BE2C (cell line): ENCODE results near the gene OSMR.
A peak's percentile ranks its signal among the peaks of the same experiment; 100 is the strongest.

Experiments
- DNase-seq: peaks from one replicate; pipeline ENCODE4 v3.0.0-alpha.2; 2020
- H3K27me3 ChIP-seq: fragments of 250-450 bp; sonication (Bioruptor Pico); 2 replicates; pipeline ENCODE4 v1.5.1; 2020; ENCODE audit warnings: mild to moderate bottlenecking
- H3K36me3 ChIP-seq: fragments of 250-450 bp; sonication (Bioruptor Pico); 2 replicates; pipeline ENCODE4 v1.5.1; 2020; ENCODE audit warnings: mild to moderate bottlenecking
- H3K4me1 ChIP-seq: fragments of 250-450 bp; sonication (Bioruptor Pico); 2 replicates; pipeline ENCODE4 v1.5.1; 2020
- H3K4me3 ChIP-seq: 2 replicates; pipeline ENCODE4 v1.5.1; 2011; ENCODE audit warnings: low read depth, low read length
- H3K9me3 ChIP-seq: fragments of 250-450 bp; sonication (Bioruptor Pico); 2 replicates; pipeline ENCODE4 v1.5.1; 2020
- TF ChIP-seq, protein P1 (sequence below): IDR thresholded peaks from 2 replicates; pipeline ENCODE4 v1.5.1; 2012; ENCODE audit warnings: mild to moderate bottlenecking, low read depth, low read length

OSMR gene

GRCh38 chr5:38809388-38810359 lies 36.1 kb upstream of the OSMR start:
- Histone ChIP-seq H3K4me1 (peaks cover 18% of the 10 kb centered on the region), H3K4me3 (no peak overlapping the region), H3K27me3 (no peaks in the 10 kb centered on the region), H3K9me3 (no peaks in the 10 kb centered on the region), H3K36me3 (no peaks in the 10 kb centered on the region)
- DNase-seq: peak; percentile 85
- TF ChIP-seq, protein P1, sequence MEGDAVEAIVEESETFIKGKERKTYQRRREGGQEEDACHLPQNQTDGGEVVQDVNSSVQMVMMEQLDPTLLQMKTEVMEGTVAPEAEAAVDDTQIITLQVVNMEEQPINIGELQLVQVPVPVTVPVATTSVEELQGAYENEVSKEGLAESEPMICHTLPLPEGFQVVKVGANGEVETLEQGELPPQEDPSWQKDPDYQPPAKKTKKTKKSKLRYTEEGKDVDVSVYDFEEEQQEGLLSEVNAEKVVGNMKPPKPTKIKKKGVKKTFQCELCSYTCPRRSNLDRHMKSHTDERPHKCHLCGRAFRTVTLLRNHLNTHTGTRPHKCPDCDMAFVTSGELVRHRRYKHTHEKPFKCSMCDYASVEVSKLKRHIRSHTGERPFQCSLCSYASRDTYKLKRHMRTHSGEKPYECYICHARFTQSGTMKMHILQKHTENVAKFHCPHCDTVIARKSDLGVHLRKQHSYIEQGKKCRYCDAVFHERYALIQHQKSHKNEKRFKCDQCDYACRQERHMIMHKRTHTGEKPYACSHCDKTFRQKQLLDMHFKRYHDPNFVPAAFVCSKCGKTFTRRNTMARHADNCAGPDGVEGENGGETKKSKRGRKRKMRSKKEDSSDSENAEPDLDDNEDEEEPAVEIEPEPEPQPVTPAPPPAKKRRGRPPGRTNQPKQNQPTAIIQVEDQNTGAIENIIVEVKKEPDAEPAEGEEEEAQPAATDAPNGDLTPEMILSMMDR: peak; percentile 85

DNA sequence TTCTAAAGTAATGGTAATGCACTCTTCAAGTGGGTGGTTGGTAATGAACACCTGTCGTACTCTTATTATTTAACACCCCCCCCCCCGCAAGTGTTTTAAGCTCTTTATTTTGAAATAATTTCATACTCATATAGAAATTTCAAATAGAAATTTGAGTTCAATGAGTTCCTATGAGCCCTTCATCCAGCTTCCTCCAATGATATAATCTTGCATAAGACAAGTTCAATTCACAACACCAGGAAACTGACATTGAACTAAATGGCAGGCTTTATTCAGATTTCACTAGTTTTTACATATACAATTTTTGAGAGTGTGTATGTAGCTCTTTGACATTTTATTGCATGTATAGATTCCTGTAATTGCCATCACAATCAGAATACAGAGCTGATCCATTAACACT lies 30.9 kb upstream of the OSMR start:
- Histone ChIP-seq H3K4me3 (no peak overlapping the region), H3K4me1 (peaks cover 4% of the 10 kb centered on the region; the same call in 1 of the 2 replicates), H3K27me3 (no peaks in the 10 kb centered on the region), H3K9me3 (no peaks in the 10 kb centered on the region), H3K36me3 (no peaks in the 10 kb centered on the region)
- no peak for DNase-seq
- TF ChIP-seq, protein P1: no peak

DNA sequence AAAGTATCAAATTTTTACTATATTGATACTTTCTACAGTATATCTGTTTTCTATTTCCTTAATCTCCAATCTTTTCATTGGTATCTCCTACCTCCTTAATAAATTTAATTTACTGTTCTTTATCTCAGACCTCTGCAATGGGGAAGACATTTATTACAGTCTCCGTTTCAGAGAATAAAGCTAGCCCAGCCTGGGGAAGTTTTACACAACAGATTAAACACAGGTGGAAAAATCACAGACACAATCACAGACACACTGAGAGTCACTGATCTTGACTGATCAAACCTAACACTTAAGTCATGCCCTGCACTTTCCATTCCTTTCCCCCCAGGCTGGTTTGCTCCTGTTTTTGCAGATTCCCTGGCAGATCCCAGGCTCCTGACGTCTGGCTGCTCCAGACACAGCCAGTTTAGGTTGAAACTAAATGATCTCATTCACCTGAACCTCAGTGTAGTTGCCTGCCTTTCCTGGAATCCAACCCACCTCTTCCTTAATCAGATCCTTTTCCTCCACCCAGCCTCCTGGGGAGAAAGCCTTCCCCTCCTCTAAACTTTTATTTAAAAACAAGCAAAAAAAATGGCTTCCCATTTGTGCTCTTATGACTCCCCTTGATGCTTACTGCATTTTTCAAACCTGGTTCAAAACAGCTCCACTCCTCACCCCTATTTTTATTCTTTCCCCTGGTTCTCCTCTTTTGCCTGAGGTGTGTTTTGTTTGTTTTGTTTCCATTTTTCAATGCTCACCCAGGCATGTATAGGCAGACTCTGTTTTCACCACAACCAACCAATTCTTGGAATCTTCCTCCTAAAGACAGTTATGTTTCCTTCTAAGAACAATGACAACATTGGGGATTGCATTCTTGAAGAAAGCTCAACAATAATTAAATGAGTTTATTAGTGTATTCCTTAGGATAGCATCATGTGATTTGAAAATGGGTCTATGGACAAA lies 29.5 kb upstream of the OSMR start:
- Histone ChIP-seq H3K4me3 (no peak overlapping the region), H3K9me3 (no peaks in the 10 kb centered on the region), H3K36me3 (no peaks in the 10 kb centered on the region), H3K4me1 (peaks cover 4% of the 10 kb centered on the region; the same call in 1 of the 2 replicates), H3K27me3 (no peaks in the 10 kb centered on the region)
- DNase-seq: peak; percentile 55
- TF ChIP-seq, protein P1: no peak

- no peak for DNase-seq
- TF ChIP-seq, protein P1: no peak
- peaks cover 3% of the 10 kb centered on the region; the same call in 1 of the 2 replicates for H3K4me1 ChIP-seq
- peaks cover 6% of the 10 kb centered on the region for H3K27me3 ChIP-seq
- no peaks in the 10 kb centered on the region for H3K36me3 ChIP-seq
- H3K4me3 ChIP-seq: no peak overlapping the region
- no peaks in the 10 kb centered on the region for H3K9me3 ChIP-seq
These were observed 24.1 kb upstream of the OSMR start for GRCh38 chr5:38821679-38822078.

DNA sequence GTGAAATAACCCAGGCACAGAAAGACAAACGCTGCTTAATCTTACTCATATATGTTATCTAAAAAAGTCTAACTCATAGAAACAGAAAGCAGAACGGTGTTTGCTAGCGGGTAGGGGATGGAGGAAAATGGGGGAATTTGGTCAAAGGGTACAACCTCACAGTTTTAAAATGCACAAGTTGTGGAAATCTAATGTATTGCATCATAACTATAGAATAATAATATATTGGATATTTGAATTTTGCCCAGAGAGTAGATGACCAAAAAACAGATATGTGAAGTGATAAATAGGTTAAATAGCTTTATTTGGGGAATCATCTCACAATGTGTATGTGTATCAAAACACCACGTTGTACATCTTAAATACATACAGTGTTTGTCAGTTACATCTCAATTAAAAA lies 22.3 kb upstream of the OSMR start:
- Histone ChIP-seq H3K4me1 (no peaks in the 10 kb centered on the region), H3K9me3 (no peaks in the 10 kb centered on the region), H3K4me3 (no peak overlapping the region), H3K27me3 (peaks cover 13% of the 10 kb centered on the region), H3K36me3 (no peaks in the 10 kb centered on the region)
- TF ChIP-seq, protein P1: no peak
- DNase-seq: no peak
